GM19372 (cell line): ENCODE measurements around the gene MZT1.
"Not testable (repeated sequence)": the region's sequence is repeated elsewhere in the genome, so short reads cannot be mapped to it uniquely, and the experiment has no call there.

Experiments
- ATAC-seq: cut with Tn5 transposase; IDR thresholded peaks from one replicate; pipeline ENCODE4 v1.9.1; 2021; ENCODE audit warnings: mild to moderate bottlenecking, low read depth, moderate library complexity; ENCODE audit not compliant: unreplicated experiment

Gene MZT1

GRCh38 chr13:72727417-72728289, at the start of gene MZT1, which contains the start of gene BORA:
Gene MZT1 (minus strand): TSS chr13:72727629. CDS start chr13:72727602, 27 bp downstream.
Gene BORA (plus strand): TSS chr13:72727923. CDS start chr13:72728941, 1,018 bp downstream.
- peak; percentile 89 for ATAC-seq

GRCh38 chr13:72774019-72774418, 46.6 kb upstream of the MZT1 start:
- no peak for ATAC-seq

- no peak for ATAC-seq
Observed at GRCh38 chr13:72763411-72763810, 36.0 kb upstream of the MZT1 start.

GRCh38 chr13:72760189-72760588, 32.8 kb upstream of the MZT1 start:
- no peak for ATAC-seq

- ATAC-seq, result no peak
Observed at GRCh38 chr13:72757792-72758535, 30.5 kb upstream of the MZT1 start.

GRCh38 chr13:72754111-72754510, 26.7 kb upstream of the MZT1 start:
- no peak for ATAC-seq

- ATAC-seq, result no peak
Observed at GRCh38 chr13:72751220-72751619, 23.8 kb upstream of the MZT1 start.

- no peak for ATAC-seq
Observed at GRCh38 chr13:72745260-72745659, 17.8 kb upstream of the MZT1 start.

- ATAC-seq, result no peak
Observed at GRCh38 chr13:72740015-72740414, 12.6 kb upstream of the MZT1 start.

- ATAC-seq, result no peak
Observed at GRCh38 chr13:72737033-72737432, 9.6 kb upstream of the MZT1 start.

GRCh38 chr13:72728290-72728605, 819 bp upstream of the MZT1 start:
- no peak for ATAC-seq

- ATAC-seq, result peak; percentile 22
Observed at GRCh38 chr13:72726726-72727416, 558 bp downstream of the MZT1 start.

GRCh38 chr13:72726185-72726584, 1.2 kb downstream of the MZT1 start:
- ATAC-seq, result not testable (repeated sequence)

- no peak for ATAC-seq
Observed at GRCh38 chr13:72716776-72717175, 10.7 kb downstream of the MZT1 start.

- no peak for ATAC-seq
Observed at GRCh38 chr13:72700509-72700908, 26.9 kb downstream of the MZT1 start.

- no peak for ATAC-seq
Observed at GRCh38 chr13:72698164-72698563, 29.3 kb downstream of the MZT1 start.

GRCh38 chr13:72696579-72696978, 30.9 kb downstream of the MZT1 start:
- ATAC-seq, result no peak

- no peak for ATAC-seq
Observed at GRCh38 chr13:72694314-72694713, 33.1 kb downstream of the MZT1 start.

GRCh38 chr13:72693832-72694231, 33.6 kb downstream of the MZT1 start:
- no peak for ATAC-seq

- ATAC-seq, result no peak
Observed at GRCh38 chr13:72692884-72693514, 34.4 kb downstream of the MZT1 start.
